ENCODE results near the gene TLX2. TPM values are rescaled to one million over a fixed set of nuclear protein-coding genes. Genes with fewer than 3 reads are reported as not detected.

TLX2 gene
- total and polyA plus RNA-seq, 2 experiments from 2014 or later, result 0.16 to 0.21 TPM

- Mint-ChIP-seq H3K9me3 (no peaks in the 10 kb centered on the region), H3K27me3 (ENCODE audit: insufficient read depth, low read depth, poor library complexity) (peaks cover 99% of the 10 kb centered on the region), H3K27ac (no peak overlapping the region), H3K4me3 (peak overlapping the region; percentile 86), H3K4me1 (peaks cover 61% of the 10 kb centered on the region), H3K36me3 (ENCODE audit: low read depth) (peaks cover 28% of the 10 kb centered on the region)
- Histone ChIP-seq H3K27me3 (ENCODE audit: insufficient read depth) (peaks cover 98% of the 10 kb centered on the region), H3K79me2 (replicated peaks; ENCODE audit: insufficient read depth) (peaks cover 8% of the 10 kb centered on the region), H2AFZ (peak overlapping the region; percentile 96), H3K9me2 (ENCODE audit: insufficient read depth) (no peaks in the 10 kb centered on the region), H3K4me3 (peak overlapping the region; percentile 71), H4K20me1 (replicated peaks; ENCODE audit: insufficient read depth) (peaks cover 11% of the 10 kb centered on the region), H3K4me1 (ENCODE audit: insufficient read depth) (peaks cover 56% of the 10 kb centered on the region), H3K27ac (ENCODE audit: low read depth) (no peak overlapping the region), H3K4me2 (peak overlapping the region; percentile 95), H3K36me3 (ENCODE audit: insufficient read depth) (peaks cover 7% of the 10 kb centered on the region; the same call in 1 of the 2 replicates), H3F3A (replicated peaks; ENCODE audit: low read depth) (peaks cover 41% of the 10 kb centered on the region)
- DNase-seq (ENCODE audit: low spot score) (no peak), ATAC-seq (no peak)
- TF ChIP-seq POLR2AphosphoS5 (IDR thresholded peaks at IDR 0.05; ENCODE audit: low read depth), result no peak
- TF ChIP-seq EZH2 (IDR thresholded peaks at IDR 0.05; ENCODE audit: low read depth, unreplicated experiment), result peak; percentile 97
- TF ChIP-seq ZNF114 (CRISPR knock-in tag; IDR thresholded peaks at IDR 0.05), result no peak
- TF ChIP-seq EZH2phosphoT487 (IDR thresholded peaks at IDR 0.05; ENCODE audit: unreplicated experiment), result peak; percentile 78
- TF ChIP-seq, protein P1, sequence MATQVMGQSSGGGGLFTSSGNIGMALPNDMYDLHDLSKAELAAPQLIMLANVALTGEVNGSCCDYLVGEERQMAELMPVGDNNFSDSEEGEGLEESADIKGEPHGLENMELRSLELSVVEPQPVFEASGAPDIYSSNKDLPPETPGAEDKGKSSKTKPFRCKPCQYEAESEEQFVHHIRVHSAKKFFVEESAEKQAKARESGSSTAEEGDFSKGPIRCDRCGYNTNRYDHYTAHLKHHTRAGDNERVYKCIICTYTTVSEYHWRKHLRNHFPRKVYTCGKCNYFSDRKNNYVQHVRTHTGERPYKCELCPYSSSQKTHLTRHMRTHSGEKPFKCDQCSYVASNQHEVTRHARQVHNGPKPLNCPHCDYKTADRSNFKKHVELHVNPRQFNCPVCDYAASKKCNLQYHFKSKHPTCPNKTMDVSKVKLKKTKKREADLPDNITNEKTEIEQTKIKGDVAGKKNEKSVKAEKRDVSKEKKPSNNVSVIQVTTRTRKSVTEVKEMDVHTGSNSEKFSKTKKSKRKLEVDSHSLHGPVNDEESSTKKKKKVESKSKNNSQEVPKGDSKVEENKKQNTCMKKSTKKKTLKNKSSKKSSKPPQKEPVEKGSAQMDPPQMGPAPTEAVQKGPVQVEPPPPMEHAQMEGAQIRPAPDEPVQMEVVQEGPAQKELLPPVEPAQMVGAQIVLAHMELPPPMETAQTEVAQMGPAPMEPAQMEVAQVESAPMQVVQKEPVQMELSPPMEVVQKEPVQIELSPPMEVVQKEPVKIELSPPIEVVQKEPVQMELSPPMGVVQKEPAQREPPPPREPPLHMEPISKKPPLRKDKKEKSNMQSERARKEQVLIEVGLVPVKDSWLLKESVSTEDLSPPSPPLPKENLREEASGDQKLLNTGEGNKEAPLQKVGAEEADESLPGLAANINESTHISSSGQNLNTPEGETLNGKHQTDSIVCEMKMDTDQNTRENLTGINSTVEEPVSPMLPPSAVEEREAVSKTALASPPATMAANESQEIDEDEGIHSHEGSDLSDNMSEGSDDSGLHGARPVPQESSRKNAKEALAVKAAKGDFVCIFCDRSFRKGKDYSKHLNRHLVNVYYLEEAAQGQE (IDR thresholded peaks at IDR 0.05; ENCODE audit: unreplicated experiment), result no peak
- no peak for TF ChIP-seq NANOG (IDR thresholded peaks at IDR 0.05; ENCODE audit: borderline replicate concordance)
- no peak for TF ChIP-seq CTCF (conservative IDR thresholded peaks at IDR 0.05; ENCODE audit: low read depth in 2 of 2)
- TF ChIP-seq STAT1 (IDR thresholded peaks at IDR 0.05; ENCODE audit: unreplicated experiment), result no peak
- TF ChIP-seq ZNF331 (CRISPR knock-in tag; IDR thresholded peaks at IDR 0.05; ENCODE audit: low read depth), result no peak
- TF ChIP-seq ZNF462 (CRISPR knock-in tag; IDR thresholded peaks at IDR 0.05), result no peak
- no peak for TF ChIP-seq JUNB (IDR thresholded peaks at IDR 0.05; ENCODE audit: unreplicated experiment)
- TF ChIP-seq CREB1 (CRISPR knock-in tag; IDR thresholded peaks at IDR 0.05; ENCODE audit: low read depth), result no peak
- no peak for TF ChIP-seq ETS1 (IDR thresholded peaks at IDR 0.05)
Observed at GRCh38 chr2:74502147-74502719, 12.0 kb upstream of the TLX2 start.
